ENCODE data around the gene ITGB6.

Gene ITGB6

DNA sequence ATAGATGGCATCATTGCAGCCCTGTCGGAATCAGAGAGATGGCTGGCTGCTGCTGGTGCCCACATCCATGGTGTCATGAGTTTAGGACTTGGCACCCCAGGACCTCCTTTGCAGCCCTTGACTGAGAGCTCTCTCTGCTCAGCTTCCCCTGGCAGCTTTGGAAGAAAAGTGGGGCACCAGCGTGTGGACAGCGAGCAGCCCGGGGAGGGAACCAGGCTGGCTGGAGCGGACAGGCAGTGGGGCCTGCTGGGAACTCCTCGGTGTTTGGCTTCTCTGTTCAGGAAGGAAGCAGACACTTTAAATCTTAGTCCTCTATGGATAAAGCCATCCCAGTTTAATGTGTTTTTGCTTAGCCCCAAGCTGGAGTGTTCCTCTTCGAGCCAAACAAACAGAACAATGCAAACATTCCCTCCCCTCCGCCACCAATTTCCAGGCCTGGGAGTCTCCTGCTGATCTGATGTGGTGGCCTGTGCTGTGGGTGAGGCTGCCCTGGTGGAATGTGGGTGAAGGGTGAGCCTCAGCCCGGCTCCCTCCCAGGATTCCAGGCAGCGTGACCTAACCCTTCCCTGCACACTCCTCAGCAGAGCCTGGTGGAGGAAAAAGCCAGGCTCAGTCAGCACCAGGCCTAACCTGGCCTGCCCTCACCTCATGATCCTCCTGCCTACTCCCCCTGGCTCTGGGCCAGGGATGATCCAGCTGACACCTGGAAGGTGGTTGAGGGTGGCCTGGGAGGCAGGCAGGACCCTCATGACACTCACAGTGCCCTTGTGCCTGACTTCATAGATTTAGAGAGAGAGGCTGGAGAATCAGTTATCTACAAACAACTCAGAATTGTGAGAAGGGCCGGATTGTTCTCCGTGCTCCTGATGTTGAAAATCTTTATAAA, 21.6 kb upstream of the ITGB6 start:
- no peak for DNase-seq

DNA sequence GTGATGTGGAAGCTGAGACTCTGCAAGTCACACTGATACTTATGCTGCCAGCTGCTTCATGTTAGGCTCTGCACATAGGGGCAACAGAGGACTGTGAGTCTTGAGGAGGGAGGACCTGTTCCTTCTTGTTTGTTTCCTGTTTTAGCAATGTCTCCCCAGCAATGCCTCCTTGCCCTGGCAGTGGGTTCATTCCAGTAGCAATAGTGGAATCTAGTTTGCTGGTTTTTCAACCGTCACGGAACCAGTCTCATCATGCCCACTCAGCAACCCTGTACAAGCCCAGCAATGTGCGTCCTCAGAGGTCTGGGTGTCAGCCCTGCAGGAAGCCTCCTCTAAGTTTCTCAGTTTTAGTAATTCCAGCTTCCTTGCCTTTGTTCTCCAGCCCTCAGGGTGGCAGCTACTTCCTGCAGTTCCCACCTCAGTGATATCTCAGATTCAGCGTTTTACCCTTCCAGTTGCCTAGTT, 20.5 kb upstream of the ITGB6 start:
- DNase-seq: no peak

DNA sequence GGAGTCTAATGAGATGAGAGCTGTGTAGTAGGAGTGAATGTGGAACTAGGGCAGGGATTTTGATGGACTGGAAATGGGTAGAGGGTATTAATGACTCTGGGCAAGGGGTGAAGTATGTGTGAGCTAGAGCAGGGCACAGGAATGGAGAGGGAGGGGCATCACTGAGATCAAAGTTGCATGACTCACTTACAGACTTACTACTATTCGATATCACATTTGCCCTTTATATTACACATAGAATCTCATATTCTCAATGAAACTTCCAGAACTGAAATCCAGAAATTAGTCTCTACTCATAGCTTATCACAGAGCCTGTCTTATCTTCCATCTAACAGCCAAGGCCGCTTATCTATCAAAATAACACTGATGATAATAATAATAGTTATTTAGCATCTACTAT, 20.0 kb upstream of the ITGB6 start:
- no peak for DNase-seq

DNA sequence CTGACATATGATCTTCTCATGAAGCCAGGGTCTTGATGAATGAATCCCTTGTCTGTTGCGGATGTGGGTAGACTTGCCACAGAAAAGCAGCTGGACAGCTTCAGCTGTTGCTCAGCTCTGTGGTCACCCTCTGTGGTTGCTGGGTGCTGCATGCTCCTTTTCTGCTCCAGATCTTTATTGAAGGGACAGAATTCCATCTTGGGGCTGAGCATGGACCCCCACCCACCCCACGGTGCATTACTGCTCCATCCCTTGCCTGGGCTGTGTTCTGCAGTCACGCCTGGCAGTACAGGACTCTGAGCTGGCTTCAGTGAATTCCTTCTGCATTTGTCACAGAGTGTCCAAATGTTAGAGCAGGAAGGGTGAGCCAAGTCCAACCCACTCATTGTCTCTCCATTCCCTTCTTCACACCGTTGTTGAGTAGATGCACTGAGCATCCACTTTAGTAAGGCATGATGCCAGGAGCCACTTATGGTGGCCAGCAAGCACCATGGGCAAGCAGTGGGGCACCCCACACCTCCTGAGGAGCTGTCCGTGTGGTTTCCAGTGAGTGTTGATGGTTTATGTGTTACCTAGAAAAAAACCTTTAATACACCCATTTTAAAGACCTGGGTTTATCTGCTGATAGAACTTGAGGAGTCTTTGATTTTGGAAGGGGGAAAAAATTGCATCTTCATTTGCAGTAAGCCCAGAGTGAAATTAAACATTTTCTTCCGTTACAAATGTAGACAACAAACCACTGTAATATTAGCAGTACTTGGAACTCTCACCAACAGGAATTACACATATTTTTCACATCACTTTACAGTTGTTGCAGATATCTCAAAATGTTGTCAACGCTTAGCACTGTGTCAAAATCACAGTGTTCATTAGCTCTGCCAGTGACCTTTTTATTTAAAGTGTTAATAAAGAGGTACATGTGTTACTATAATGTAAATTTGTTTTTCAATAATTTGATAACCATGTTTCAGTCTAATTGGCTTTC, 14.7 kb upstream of the ITGB6 start:
- DNase-seq: peak in 2 of 58 donors; percentile 2 to 3

DNA sequence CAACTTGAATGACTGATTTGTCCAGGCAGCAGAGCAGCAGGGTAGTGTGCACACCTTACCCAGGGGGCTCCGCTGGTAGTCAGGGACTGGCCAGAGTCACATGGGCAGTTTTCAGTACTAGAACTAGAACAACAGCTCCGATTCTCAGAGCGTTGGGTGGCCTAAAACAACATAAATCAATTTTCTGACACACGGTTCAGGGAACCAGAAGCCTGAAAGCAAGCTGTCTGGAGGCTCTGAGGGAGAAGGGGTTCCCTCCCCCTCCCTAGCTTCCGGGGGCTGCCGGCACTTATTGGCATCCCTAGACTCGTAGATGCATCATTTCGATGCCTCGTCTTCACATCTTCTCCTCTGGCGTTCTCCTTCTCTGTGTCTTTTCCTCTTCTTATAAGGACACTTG, 13.4 kb upstream of the ITGB6 start:
- DNase-seq: no peak

DNA sequence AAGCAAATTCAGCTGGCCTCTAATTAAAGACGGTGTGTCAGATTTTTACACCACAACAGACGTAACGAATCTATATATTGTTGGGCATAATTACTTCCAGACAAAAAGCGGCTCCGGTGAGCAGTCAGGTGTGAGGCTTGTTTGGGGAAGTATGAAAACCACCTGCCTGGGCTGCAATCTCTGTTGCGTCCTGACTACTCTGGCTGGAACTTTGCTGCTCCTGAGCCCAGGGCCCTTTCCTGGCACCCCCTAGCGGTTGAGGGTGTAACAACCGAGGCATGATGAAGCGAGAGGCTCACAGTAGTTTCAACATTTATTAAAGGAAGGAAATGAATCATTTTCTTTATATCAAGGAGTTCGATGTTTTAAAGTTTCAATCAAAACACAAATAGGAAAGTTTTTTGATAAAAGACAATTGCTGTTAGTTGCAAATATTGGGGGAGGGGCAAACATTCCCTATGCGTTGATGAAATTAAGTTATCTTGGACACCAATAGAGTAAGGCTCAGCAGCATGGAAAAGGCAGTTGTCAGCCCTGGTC, 10.6 kb upstream of the ITGB6 start:
- DNase-seq: peak in 7 of 58 donors; percentile 7 to 27 (median 14)

DNA sequence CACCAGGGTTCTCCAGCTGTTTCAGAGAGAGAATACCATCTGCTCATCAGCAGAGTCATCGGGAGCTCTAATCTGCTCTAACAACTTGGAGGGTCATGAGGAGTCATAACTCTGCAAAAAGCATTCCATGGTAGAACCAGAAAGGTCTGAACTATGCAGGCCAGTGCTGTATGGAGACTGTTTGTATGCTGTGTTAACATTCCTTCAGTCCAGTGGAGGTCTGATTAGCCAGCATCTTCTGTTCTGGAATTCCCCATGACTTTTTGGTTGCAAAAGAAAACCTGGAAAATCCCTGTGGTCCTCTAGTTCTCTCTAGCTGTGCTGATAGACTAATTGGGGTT, 9.4 kb upstream of the ITGB6 start:
- no peak for DNase-seq

DNA sequence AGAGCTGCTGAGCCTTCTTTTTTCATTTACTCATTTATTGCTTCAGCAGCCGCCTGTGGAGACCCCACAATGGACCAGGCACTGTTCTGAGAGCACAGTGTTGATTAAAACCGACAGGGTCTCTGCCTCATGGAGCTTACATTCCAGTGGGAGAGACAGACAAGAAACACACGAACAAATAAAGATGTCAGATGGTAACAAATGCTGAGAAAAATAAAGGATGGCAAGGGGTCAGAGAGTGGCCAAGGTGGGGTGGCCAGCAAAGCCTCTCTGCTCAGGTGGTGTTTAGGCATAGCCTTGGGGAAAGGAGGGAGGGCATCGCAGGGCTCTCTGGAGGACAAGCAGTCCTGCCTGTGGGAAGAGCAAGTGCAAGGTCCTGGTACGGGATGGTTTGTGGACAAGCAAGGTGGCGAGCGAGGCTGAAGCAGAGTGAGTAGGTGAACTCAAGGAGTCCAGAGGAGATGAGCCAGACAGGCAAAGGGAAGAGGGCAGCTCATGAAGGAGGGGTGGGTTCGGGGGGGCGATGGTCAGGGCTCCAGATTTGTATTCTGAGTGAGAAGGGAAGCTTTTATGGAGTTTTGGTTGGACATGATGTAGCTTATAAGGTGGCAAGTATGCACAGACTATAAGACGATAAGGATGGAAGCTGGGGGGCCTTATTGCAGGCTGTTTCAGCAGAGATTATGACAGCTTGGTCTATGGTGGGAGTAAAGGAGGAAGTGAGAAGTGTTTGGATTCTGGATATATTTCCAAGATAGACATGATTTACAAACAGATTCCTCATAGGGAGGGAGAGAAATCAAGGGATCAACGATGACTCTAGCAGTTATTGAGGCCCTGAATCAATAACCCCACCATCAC, 8.8 kb upstream of the ITGB6 start:
- no peak for DNase-seq

DNA sequence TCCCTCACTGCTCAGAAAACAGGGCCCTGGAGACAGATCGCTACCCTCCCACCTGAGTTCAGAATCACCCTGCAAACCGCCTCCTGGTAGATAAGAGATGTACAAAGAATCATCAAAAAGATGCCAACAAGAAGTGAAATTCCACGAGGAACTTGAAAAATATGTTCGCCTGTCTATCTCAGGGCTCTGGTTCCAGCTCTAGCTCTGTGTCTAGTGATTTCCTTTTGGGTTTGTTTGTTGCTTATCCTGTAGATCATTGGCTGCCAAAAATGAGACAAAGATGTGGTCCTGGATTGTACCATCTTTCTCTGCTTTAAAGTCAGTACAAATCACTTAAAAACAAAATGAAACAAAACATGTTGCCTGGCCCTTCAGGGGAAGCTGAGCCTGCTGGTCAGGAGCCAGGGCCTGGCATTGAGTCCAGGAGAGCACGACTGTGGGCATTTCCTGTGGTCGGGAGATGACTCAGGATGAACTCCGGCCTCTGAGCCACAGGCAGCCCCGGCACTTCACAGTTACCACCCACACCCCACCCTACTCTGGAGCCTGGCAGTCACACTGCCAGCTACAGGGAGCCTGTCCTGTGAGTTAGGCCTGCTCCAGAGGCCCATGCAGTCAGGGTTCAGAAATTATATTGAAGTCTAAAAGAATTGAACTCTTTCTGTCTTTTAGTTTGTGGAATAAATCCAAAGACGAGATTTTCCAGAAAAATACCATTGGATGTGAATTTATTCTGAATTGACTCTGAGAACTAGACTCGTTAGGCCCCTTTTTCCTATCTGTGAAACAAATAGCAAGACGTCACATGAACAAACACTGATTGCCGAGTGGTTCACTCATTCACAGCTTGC, 8.0 kb upstream of the ITGB6 start:
- peak in 5 of 58 donors; percentile 14 to 45 (median 27) for DNase-seq

DNA sequence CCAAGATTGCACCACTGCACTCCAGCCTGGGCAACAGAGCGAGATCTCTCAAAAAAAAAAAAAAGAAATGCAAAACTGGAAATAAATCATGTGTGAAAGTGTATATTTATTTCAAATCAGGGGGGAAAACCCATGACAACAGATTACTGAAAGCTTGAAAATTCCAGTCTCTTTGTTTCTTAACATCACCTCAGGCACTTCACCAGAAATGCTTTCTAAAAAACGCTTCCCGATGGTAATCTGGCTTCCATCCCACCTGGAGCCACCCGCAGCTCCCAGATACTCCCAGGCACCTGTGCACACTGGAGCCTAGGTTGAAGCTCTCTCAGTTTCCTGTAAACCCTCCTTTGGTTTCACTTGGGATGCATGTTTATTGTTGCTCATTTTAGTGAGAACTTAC, 7.2 kb upstream of the ITGB6 start:
- DNase-seq: no peak

DNA sequence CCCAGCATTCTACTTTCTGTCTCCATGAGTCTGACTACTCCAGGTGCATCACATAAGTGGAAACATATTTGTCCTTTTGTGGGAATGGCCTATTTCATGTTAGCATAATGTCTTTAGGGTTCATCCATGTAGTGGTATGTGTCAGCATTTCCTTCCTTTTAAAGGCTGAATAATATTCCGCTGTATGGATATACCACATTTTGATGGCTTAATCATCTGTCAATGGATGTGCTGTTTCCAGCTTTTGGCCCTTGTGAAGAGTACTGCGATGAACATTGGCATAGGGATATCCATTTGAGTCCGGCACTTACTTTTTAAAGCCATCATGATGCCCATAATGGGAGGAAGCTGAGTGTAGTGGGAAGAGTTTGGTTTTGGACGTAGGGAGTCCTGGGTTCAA, 6.4 kb upstream of the ITGB6 start:
- DNase-seq: no peak

DNA sequence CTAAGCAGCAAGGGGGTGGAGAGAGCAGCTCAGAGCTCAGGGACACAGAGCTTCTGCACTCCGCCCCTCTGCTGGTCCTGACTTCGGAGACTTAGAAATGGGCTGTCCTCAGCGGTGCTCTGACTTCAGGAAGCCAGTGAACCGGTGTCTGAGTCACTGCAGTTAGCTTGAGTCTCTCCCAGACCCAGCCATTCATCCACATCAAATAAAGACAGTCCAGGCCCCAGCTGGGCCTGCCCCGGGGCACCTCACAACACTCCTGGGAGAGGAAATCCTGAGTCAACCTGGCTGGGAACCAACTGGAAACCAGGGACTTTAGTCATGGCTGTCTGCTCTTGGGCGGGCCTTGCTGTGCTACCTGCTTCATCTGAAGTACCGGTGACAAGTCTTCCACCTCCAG, 5.4 kb upstream of the ITGB6 start:
- no peak for DNase-seq

DNA sequence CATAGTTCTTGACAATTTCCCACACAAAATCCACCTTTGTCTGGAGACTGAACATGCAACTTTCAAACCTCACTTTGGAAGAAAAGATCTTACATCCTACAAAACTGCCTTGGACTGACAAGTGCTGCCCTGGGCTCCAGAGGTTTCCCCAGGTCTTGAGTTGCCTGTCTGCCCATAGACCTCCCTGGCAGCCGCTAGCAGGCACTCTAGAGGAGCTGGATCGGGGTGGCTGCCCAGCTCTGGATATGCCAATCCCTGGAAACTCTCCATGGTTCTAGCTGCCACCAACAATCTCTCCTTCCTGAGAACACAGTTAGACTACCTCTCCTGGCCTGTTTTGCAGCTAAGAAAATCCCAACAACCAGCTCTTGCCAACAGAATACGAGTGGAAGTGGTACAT, 3.4 kb upstream of the ITGB6 start:
- no peak for DNase-seq

DNA sequence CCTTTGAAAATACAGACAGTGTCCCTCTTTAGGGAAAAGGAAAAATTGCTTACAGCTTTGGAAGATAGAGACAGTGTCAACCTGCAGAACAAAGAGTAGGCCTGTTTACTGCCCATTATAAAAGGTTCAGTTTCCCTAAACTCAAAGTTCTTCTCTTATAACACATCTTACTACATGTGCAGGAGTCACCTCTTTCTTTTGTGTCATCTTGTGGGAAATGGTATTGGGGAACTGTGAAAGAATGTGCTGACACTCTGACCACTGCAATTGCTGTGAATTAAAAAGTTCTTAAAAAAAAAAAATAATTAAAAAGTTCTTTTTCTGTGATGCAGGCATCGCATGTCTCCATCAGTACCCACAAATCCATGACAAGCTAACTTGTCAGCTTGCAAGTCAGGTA, 2.9 kb upstream of the ITGB6 start:
- DNase-seq: no peak

DNA sequence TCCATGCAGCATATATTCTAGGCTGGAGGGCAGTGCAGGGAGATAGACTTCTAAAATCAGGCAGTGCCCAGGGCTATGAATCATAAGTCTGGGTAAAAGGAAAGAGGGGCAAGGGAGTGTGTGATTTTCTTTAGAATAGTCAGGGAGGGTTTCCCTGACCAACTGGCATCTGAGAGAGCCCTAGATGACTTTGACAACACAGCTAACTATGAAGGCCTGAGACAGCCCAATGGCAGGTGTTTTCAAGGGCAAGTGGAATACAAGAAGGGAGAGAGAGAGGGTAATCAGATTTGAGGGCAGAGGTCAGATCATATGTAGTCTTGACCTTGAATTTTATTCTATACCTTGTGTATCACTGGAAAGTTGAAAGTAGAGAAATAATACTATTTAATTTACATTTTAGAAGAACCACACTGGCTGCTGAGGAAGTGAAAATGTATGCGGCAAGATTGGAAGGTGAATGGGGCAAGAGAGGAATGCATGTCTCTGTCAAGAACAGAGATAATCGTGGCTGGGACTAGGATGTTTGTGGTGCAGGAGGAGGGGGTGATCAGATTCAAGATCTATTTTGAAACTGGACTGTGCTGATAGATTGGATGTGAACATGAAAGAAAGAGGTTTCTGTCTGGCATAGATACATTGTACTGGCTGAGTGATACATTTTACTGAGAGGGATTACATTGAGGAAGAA, 1.9 kb upstream of the ITGB6 start:
- DNase-seq: no peak

DNA sequence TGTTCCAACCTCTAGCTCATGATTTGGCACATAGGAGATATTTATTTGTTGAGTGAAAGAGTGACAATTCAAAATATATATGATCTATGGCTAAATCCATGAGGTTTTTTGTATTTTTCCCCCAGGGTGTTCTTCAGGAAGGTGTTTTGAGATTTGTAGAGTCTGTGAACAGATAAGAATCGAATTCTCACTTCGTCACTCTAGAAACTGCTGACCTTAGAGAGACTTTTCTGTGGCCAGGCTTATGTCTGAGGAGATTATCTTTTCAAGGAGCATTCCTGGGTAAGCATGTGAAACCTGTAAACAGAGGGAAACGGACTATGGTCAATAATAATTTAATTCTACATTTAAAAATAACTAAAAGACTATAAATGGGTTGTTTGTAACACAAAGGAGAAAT, 849 bp upstream of the ITGB6 start:
- no peak for DNase-seq

DNA sequence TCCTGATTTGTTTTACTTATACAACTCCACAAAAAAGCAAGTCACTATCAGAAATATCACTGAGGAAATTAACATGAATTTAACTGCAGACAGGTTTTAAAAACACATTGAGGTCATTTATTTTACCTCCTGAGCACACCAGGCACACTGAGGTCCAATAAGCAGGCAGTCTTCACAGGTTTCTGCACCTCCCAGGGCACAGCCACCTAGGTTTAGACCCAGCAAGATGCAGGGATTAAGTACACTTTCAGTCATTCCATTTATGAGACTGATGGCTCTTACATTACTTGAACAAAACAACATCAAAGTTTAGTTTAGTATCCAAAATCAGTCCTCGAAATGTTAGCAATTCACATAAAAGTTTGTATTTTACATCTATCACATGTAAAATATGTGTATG, 1.0 kb downstream of the ITGB6 start:
- no peak for DNase-seq

DNA sequence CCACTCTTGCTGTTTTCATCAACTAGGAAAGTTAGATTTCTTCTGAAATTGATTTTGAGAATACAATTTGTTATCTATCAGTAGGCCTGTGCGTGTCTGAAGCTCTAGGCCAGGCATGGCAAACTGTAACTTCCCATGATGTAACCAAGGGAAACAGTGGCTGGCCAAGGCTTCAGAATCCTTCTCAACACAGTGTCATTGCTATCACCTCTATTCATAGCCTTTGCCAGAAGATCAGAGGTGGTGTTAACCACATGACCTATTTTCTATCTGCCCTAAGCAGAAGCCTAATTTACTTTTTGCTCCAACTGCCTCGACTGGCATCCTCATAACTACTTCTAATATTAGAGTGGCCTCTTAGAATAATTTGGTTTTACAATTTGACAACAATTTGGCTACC, 2.5 kb downstream of the ITGB6 start:
- DNase-seq: no peak

DNA sequence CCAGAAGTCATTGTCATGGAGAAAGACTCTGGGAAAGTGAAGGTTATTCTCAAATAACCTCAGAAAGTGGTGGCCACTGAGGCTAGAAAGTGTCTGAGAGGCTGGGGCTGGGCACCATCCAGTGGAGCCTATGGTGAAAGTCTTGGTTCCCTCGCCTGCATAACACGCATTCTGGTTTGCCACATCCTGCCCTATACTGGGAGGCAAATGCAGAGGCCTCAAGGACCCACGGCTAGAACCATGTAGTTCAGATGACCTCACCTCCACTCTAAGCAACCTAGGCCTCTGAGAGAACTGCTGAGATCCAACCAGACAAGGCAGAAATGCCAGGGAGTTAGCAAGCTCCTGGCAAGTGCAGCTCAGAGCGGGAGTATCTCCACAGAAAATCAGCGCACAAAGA, 5.1 kb downstream of the ITGB6 start:
- no peak for DNase-seq
